SK-N-SH treated with all-trans-retinoic acid at 6 μM for 48 hours (cell line): ENCODE measurements around the gene TARS2.

Experiments
- ATAC-seq: fragments of 200-7000 bp; cut with Tn5 transposase; 3 replicates; pipeline ENCODE4 v1.9.1; 2020; ENCODE audit warnings: mild to moderate bottlenecking, moderate library complexity
- ARNTL ChIP-seq: fragments of 450-650 bp; formaldehyde crosslinking; IDR thresholded peaks from 2 replicates; pipeline ENCODE4 v1.5.0; 2020; ENCODE audit warnings: low read depth, mild to moderate bottlenecking, moderate library complexity, borderline replicate concordance
- BACH2 ChIP-seq: fragments of 250-450 bp; sonication (Bioruptor Pico); IDR thresholded peaks from 2 replicates; pipeline ENCODE4 v1.9.0; 2021; ENCODE audit warnings: mild to moderate bottlenecking, borderline replicate concordance
- CSDC2 ChIP-seq: fragments of 250-450 bp; sonication (Bioruptor Pico); IDR thresholded peaks from 2 replicates; pipeline ENCODE4 v1.5.0; 2020; ENCODE audit warnings: mild to moderate bottlenecking, moderate library complexity
- ESRRG ChIP-seq: fragments of 250-450 bp; sonication (Bioruptor Pico); IDR thresholded peaks from 2 replicates; pipeline ENCODE4 v1.6.1; 2021; ENCODE audit warnings: mild to moderate bottlenecking
- GLIS3 ChIP-seq: fragments of 250-450 bp; sonication (Bioruptor Pico); IDR thresholded peaks from 2 replicates; pipeline ENCODE4 v1.5.0; 2020; ENCODE audit warnings: mild to moderate bottlenecking, moderate library complexity
- ISL1 ChIP-seq: fragments of 250-450 bp; sonication (Bioruptor Pico); IDR thresholded peaks from 2 replicates; pipeline ENCODE4 v2.1.2; 2022; ENCODE audit warnings: mild to moderate bottlenecking, moderate library complexity
- OSR1 ChIP-seq: fragments of 250-450 bp; sonication (Bioruptor Pico); IDR thresholded peaks from 2 replicates; pipeline ENCODE4 v1.8.0; 2022; ENCODE audit warnings: moderate library complexity, mild to moderate bottlenecking, inconsistent platforms
- PPARA ChIP-seq: fragments of 250-450 bp; sonication (Bioruptor Pico); IDR thresholded peaks from 2 replicates; pipeline ENCODE4 v1.5.0; 2020; ENCODE audit warnings: mild to moderate bottlenecking, borderline replicate concordance
- RARB ChIP-seq: fragments of 250-450 bp; sonication (Bioruptor Pico); IDR thresholded peaks from 2 replicates; pipeline ENCODE4 v1.8.0; 2021; ENCODE audit warnings: mild to moderate bottlenecking, moderate library complexity
- SNAI2 ChIP-seq: fragments of 250-450 bp; sonication (Bioruptor Pico); IDR thresholded peaks from 2 replicates; pipeline ENCODE4 v1.5.0; 2020; ENCODE audit warnings: mild to moderate bottlenecking, moderate library complexity
- TCF4 ChIP-seq: fragments of 250-450 bp; sonication (Bioruptor Pico); IDR thresholded peaks from 2 replicates; pipeline ENCODE4 v1.8.0; 2021; ENCODE audit warnings: mild to moderate bottlenecking, moderate library complexity, borderline replicate concordance
- TOX ChIP-seq: fragments of 250-450 bp; sonication (Bioruptor Pico); IDR thresholded peaks from 2 replicates; pipeline ENCODE4 v1.8.0; 2021; ENCODE audit warnings: mild to moderate bottlenecking, moderate library complexity, borderline replicate concordance
- ZC3H10 ChIP-seq: fragments of 250-450 bp; sonication (Bioruptor Pico); IDR thresholded peaks from 2 replicates; pipeline ENCODE4 v1.5.1; 2021; ENCODE audit warnings: mild to moderate bottlenecking, moderate library complexity
- ZFP30 ChIP-seq: fragments of 450-650 bp; formaldehyde crosslinking; IDR thresholded peaks from 2 replicates; pipeline ENCODE4 v1.5.0; 2022; ENCODE audit warnings: mild to moderate bottlenecking, moderate library complexity
- ZNF565 ChIP-seq: fragments of 450-650 bp; formaldehyde crosslinking; conservative IDR thresholded peaks from 2 replicates; pipeline ENCODE4 v1.5.0; 2020; ENCODE audit warnings: low read depth, mild to moderate bottlenecking, moderate library complexity
- ZNF70 ChIP-seq: fragments of 450-650 bp; formaldehyde crosslinking; IDR thresholded peaks from 2 replicates; pipeline ENCODE4 v1.5.0; 2020; ENCODE audit warnings: mild to moderate bottlenecking, moderate library complexity
- ZNF8 ChIP-seq: fragments of 450-650 bp; formaldehyde crosslinking; IDR thresholded peaks from 2 replicates; pipeline ENCODE4 v1.5.0; 2020; ENCODE audit warnings: mild to moderate bottlenecking, moderate library complexity
- TF ChIP-seq, protein P1 (sequence below): fragments of 250-450 bp; sonication (Bioruptor Pico); IDR thresholded peaks from 2 replicates; pipeline ENCODE4 v1.5.0; 2020; ENCODE audit warnings: mild to moderate bottlenecking, moderate library complexity
- TF ChIP-seq, protein P2 (sequence below): fragments of 250-450 bp; sonication (Bioruptor Pico); IDR thresholded peaks from 2 replicates; pipeline ENCODE4 v1.5.1; 2021; ENCODE audit warnings: mild to moderate bottlenecking, moderate library complexity
- TF ChIP-seq, protein P3 (sequence below): fragments of 250-450 bp; sonication (Bioruptor Pico); IDR thresholded peaks from 2 replicates; pipeline ENCODE4 v1.8.0; 2020; ENCODE audit warnings: mild to moderate bottlenecking, moderate library complexity, borderline replicate concordance
- TF ChIP-seq, protein P4 (sequence below): fragments of 250-450 bp; sonication (Bioruptor Pico); IDR thresholded peaks from 2 replicates; pipeline ENCODE4 v1.5.1; 2020; ENCODE audit warnings: low read depth, mild to moderate bottlenecking, moderate library complexity

Gene TARS2

DNA sequence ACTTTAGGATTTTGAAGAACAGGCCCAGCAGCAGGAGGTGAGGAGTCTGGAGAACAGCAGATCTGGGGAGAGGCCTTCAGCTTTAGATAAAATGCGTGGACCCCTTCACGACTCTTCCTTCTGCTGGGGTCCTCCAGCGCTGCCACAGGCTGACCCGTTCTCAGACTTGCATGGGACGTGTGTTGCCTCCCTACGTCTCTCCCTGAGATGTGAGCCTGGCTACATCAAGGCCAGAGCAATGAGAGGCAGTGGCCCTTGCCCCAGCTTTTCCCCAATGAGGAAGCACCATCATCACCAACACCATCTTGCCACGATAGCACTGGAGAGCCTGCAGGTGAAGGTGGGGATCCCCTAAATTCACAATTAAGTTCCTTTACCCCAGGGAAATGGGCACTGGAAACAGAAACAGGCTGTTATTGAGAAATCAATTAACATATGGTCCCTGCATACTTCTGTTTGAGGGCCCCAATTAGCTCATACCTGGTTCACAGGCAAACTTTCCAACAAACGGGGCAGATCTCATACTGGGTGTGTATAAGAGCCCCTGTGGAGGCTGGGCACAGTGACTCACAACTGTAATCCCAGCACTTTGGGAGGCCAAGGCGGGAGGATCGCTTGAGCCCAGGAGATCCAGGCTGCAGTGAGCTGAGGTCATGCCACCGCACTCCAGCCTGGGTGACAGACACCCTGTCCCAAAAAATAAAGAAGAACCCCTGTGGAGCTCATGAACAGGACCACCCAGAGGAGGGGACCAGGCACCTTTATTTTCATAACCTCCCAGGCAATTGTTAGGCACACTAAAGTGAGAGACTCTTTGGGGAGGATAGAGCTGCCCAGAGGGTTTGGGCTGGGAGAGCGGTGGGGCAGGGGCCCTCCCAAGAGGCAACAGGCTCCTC is 49.9 kb downstream of the TARS2 start:
- no peak for ATAC-seq
- TF ChIP-seq ZFP30 (CRISPR knock-in tag) (no peak), TCF4 (no peak), ARNTL (CRISPR knock-in tag) (no peak), CSDC2 (CRISPR knock-in tag) (no peak), ZNF70 (CRISPR knock-in tag) (no peak), SNAI2 (CRISPR knock-in tag) (no peak), ESRRG (no peak), OSR1 (CRISPR knock-in tag) (no peak), ISL1 (no peak), PPARA (no peak), GLIS3 (CRISPR knock-in tag) (no peak), ZNF565 (CRISPR knock-in tag) (no peak), RARB (CRISPR knock-in tag) (no peak), TOX (CRISPR knock-in tag) (no peak), BACH2 (no peak), ZNF8 (no peak)
- TF ChIP-seq, protein P1, sequence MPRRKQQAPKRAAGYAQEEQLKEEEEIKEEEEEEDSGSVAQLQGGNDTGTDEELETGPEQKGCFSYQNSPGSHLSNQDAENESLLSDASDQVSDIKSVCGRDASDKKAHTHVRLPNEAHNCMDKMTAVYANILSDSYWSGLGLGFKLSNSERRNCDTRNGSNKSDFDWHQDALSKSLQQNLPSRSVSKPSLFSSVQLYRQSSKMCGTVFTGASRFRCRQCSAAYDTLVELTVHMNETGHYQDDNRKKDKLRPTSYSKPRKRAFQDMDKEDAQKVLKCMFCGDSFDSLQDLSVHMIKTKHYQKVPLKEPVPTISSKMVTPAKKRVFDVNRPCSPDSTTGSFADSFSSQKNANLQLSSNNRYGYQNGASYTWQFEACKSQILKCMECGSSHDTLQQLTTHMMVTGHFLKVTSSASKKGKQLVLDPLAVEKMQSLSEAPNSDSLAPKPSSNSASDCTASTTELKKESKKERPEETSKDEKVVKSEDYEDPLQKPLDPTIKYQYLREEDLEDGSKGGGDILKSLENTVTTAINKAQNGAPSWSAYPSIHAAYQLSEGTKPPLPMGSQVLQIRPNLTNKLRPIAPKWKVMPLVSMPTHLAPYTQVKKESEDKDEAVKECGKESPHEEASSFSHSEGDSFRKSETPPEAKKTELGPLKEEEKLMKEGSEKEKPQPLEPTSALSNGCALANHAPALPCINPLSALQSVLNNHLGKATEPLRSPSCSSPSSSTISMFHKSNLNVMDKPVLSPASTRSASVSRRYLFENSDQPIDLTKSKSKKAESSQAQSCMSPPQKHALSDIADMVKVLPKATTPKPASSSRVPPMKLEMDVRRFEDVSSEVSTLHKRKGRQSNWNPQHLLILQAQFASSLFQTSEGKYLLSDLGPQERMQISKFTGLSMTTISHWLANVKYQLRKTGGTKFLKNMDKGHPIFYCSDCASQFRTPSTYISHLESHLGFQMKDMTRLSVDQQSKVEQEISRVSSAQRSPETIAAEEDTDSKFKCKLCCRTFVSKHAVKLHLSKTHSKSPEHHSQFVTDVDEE (CRISPR knock-in tag): no peak
- TF ChIP-seq, protein P2, sequence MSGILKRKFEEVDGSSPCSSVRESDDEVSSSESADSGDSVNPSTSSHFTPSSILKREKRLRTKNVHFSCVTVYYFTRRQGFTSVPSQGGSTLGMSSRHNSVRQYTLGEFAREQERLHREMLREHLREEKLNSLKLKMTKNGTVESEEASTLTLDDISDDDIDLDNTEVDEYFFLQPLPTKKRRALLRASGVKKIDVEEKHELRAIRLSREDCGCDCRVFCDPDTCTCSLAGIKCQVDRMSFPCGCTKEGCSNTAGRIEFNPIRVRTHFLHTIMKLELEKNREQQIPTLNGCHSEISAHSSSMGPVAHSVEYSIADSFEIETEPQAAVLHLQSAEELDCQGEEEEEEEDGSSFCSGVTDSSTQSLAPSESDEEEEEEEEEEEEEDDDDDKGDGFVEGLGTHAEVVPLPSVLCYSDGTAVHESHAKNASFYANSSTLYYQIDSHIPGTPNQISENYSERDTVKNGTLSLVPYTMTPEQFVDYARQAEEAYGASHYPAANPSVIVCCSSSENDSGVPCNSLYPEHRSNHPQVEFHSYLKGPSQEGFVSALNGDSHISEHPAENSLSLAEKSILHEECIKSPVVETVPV: no peak
- TF ChIP-seq, protein P3, sequence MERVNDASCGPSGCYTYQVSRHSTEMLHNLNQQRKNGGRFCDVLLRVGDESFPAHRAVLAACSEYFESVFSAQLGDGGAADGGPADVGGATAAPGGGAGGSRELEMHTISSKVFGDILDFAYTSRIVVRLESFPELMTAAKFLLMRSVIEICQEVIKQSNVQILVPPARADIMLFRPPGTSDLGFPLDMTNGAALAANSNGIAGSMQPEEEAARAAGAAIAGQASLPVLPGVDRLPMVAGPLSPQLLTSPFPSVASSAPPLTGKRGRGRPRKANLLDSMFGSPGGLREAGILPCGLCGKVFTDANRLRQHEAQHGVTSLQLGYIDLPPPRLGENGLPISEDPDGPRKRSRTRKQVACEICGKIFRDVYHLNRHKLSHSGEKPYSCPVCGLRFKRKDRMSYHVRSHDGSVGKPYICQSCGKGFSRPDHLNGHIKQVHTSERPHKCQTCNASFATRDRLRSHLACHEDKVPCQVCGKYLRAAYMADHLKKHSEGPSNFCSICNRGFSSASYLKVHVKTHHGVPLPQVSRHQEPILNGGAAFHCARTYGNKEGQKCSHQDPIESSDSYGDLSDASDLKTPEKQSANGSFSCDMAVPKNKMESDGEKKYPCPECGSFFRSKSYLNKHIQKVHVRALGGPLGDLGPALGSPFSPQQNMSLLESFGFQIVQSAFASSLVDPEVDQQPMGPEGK: no peak
- TF ChIP-seq, protein P4, sequence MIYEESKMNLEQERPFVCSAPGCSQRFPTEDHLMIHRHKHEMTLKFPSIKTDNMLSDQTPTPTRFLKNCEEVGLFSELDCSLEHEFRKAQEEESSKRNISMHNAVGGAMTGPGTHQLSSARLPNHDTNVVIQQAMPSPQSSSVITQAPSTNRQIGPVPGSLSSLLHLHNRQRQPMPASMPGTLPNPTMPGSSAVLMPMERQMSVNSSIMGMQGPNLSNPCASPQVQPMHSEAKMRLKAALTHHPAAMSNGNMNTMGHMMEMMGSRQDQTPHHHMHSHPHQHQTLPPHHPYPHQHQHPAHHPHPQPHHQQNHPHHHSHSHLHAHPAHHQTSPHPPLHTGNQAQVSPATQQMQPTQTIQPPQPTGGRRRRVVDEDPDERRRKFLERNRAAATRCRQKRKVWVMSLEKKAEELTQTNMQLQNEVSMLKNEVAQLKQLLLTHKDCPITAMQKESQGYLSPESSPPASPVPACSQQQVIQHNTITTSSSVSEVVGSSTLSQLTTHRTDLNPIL (CRISPR knock-in tag): no peak

DNA sequence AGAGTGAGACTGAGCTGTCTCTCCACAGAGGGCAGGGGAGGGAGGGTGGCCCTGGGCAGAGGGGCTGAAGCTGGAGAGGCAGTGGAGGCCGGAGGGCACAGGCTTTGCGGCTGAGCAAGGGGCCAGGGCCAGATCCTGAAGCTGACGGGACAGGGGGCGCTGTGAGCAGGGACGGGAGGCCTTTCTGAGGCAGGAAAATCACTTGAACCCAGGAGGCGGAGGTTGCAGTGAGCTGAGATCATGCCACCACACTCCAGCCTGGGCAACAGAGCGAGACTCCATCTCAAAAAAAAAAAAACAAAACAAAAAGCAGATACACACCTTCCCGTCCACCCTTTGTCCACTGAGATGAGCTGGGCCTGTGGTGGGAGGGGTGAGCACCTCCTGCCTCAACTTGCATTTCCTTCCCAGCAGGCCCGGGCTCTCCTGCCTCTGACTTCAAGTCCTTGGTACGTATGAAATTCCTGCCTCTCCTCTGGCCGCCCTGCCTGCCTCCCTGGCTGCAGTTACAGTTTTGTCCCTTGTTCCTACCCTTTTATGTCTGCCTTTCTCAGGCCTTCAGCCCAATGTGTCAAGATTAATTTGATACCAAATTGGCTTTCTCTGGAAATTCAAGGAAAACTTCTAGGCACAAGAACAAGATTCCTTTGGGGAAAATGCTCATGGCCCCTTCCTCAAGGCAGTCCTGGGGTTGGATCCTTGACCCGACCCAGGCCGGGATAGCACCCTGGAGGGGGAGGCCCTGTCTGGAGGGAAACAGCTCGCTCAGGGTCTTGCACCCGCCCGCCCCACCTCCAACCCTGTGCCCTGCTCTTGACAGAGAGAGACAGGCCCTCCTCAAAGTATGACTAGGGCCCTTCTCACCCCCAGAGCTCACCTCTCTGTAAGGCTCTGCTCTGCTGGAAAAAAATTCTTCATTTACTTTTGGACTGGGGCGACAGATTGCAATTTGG is 50.8 kb downstream of the TARS2 start:
- no peak for TF ChIP-seq ZC3H10 (CRISPR knock-in tag)
- no peak for TF ChIP-seq ISL1
- TF ChIP-seq ZNF70 (CRISPR knock-in tag): no peak
- TF ChIP-seq ARNTL (CRISPR knock-in tag): no peak
- TF ChIP-seq, protein P2: no peak
- TF ChIP-seq, protein P1 (CRISPR knock-in tag): no peak
- TF ChIP-seq ZNF8: no peak
- TF ChIP-seq PPARA: no peak
- ATAC-seq: peak; percentile 79
